ENCODE data around the gene ATAD2B.
"Not testable (repeated sequence)": the region's sequence is repeated elsewhere in the genome, so short reads cannot be mapped to it uniquely, and the experiment has no call there.

The ATAD2B gene

GRCh38 chr2:23723029-23723428, 203.9 kb downstream of the ATAD2B start:
- not testable (repeated sequence) for DNase-seq

- no peak for DNase-seq
These were observed 204.7 kb downstream of the ATAD2B start for GRCh38 chr2:23722255-23722654.

GRCh38 chr2:23721454-23721826, 205.5 kb downstream of the ATAD2B start:
- no peak for DNase-seq

- no peak for DNase-seq
These were observed 206.0 kb downstream of the ATAD2B start for GRCh38 chr2:23720705-23721453.

GRCh38 chr2:23719716-23720115, 207.2 kb downstream of the ATAD2B start:
- DNase-seq: no peak

GRCh38 chr2:23718931-23719700, 207.8 kb downstream of the ATAD2B start:
- DNase-seq: no peak

GRCh38 chr2:23713351-23713750, 213.6 kb downstream of the ATAD2B start:
- no peak for DNase-seq

GRCh38 chr2:23712756-23713151, 214.2 kb downstream of the ATAD2B start:
- DNase-seq: no peak

GRCh38 chr2:23711979-23712755, 214.8 kb downstream of the ATAD2B start:
- DNase-seq: no peak

- no peak for DNase-seq
These were observed 217.6 kb downstream of the ATAD2B start for GRCh38 chr2:23709311-23709710.

- no peak for DNase-seq
These were observed 218.2 kb downstream of the ATAD2B start for GRCh38 chr2:23708771-23709170.

GRCh38 chr2:23707096-23707495, 219.8 kb downstream of the ATAD2B start:
- DNase-seq: no peak

GRCh38 chr2:23706613-23707078, 220.3 kb downstream of the ATAD2B start:
- no peak for DNase-seq

- no peak for DNase-seq
These were observed 220.9 kb downstream of the ATAD2B start for GRCh38 chr2:23705771-23706612.

- no peak for DNase-seq
These were observed 223.1 kb downstream of the ATAD2B start for GRCh38 chr2:23703583-23704385.

- no peak for DNase-seq
These were observed 223.8 kb downstream of the ATAD2B start for GRCh38 chr2:23703037-23703582.

- DNase-seq: no peak
These were observed 226.3 kb downstream of the ATAD2B start for GRCh38 chr2:23700627-23701026.

GRCh38 chr2:23699580-23699925, 227.4 kb downstream of the ATAD2B start:
- no peak for DNase-seq

- DNase-seq: peak in 1 of 2 experiments; percentile 28
These were observed 228.0 kb downstream of the ATAD2B start for GRCh38 chr2:23698721-23699579.

All from cerebellar nuclear complex (tissue), 1 donor.